ENCODE results near the gene RHOB.

DNA sequence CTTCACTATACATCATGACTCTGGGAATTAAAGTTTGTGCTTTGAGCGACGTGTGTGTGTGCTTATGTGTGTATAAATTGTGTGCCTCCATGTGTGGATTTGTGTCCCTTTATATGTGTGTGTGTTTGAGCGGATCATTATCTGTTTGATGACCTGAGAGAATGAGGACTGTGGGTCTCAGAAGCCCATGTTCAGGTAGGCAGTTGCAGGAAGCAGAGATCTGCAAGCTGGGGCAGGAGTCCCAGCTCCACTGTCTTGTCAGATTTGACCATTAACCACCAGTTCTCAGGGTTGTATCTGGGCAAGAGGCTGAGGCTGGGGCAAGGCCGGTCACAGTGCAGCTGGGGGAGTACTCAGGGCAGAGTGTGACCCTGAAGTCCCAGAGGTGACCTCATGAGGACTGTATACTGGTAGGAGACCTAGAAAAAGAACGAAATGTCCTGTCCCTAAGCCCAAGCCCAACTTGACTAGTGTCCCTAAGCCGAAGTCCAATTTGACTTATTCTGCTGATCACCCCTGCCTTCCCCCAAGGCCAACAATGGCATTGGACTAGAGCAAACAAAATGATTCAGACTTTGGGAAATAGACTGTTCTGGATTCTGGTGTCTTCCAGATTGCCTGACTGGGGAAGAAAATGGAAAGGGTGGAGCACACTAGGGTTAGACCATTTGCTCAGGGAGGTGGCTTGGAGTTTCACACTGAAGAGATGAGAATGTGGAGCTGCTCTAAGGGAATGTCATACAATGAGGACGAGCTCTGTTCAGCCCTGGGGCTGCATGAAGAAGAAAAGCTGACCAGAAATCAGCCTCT is 28.1 kb downstream of the RHOB start:
- TF ChIP-seq, protein P1, sequence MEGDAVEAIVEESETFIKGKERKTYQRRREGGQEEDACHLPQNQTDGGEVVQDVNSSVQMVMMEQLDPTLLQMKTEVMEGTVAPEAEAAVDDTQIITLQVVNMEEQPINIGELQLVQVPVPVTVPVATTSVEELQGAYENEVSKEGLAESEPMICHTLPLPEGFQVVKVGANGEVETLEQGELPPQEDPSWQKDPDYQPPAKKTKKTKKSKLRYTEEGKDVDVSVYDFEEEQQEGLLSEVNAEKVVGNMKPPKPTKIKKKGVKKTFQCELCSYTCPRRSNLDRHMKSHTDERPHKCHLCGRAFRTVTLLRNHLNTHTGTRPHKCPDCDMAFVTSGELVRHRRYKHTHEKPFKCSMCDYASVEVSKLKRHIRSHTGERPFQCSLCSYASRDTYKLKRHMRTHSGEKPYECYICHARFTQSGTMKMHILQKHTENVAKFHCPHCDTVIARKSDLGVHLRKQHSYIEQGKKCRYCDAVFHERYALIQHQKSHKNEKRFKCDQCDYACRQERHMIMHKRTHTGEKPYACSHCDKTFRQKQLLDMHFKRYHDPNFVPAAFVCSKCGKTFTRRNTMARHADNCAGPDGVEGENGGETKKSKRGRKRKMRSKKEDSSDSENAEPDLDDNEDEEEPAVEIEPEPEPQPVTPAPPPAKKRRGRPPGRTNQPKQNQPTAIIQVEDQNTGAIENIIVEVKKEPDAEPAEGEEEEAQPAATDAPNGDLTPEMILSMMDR (IDR thresholded peaks at IDR 0.05), result no peak
- TF ChIP-seq POLR2A (IDR thresholded peaks at IDR 0.05) (no peak), EP300 (IDR thresholded peaks at IDR 0.05) (peak; percentile 51 to 53)

Measured in tibial nerve (tissue), 4 donors.